ENCODE measurements around the gene BCOR. TPM values are rescaled to one million over a fixed set of nuclear protein-coding genes. Genes with fewer than 3 reads are reported as not detected.

BCOR gene
- total RNA-seq, 2 experiments from 2014 or later, result 48.0 to 64.3 TPM

GRCh38 chrX:40108959-40109287 lies 11.2 kb upstream of the BCOR start:
- ChIA-PET CTCF (ENCODE audit: unreplicated experiment) (no interaction called here), POLR2A (no interaction called here)
- Histone ChIP-seq H3K4me2 (ENCODE audit: low read length) (peak overlapping the region; percentile 90), H3K4me3 (ENCODE audit: low read depth, low read length, poor library complexity, severe bottlenecking) (peak overlapping the region; percentile 69), H3K9me3 (ENCODE audit: low read length) (no peaks in the 10 kb centered on the region), H3K79me2 (ENCODE audit: insufficient read depth, low read depth, low read length) (no peaks in the 10 kb centered on the region), H2AFZ (ENCODE audit: low read length) (peak overlapping the region; percentile 25; the same call in 1 of the 2 replicates), H3K4me1 (ENCODE audit: insufficient read depth, low read length, poor library complexity, severe bottlenecking) (peaks cover 47% of the 10 kb centered on the region), H3K9me2 (ENCODE audit: insufficient read depth, low read length) (no peaks in the 10 kb centered on the region), H3K27ac (ENCODE audit: low read depth, low read length, poor library complexity, severe bottlenecking) (peak overlapping the region; percentile 30), H4K20me1 (ENCODE audit: insufficient read depth, low read length) (no peaks in the 10 kb centered on the region), H3K36me3 (ENCODE audit: insufficient read depth, low read length) (no peaks in the 10 kb centered on the region)
- intact Hi-C loops (cut with micrococcal nuclease; ENCODE audit: unreplicated experiment), result no loop called here
- peak; percentile 41 for DNase-seq (ENCODE audit: low spot score)
- TF ChIP-seq EZH2phosphoT487 (IDR thresholded peaks at IDR 0.05; ENCODE audit: borderline replicate concordance, low read depth, low read length) (no peak), CTCF (conservative IDR thresholded peaks at IDR 0.05; ENCODE audit: low read length) (no peak)
- BruUV-seq (replicated peaks), result no TSS peak

GRCh38 chrX:40108162-40108958 lies 10.6 kb upstream of the BCOR start:
- Histone ChIP-seq H3K9me3 (ENCODE audit: low read length) (no peaks in the 10 kb centered on the region), H3K4me2 (ENCODE audit: low read length) (peak overlapping the region; percentile 90), H3K4me1 (ENCODE audit: insufficient read depth, low read length, poor library complexity, severe bottlenecking) (peaks cover 51% of the 10 kb centered on the region), H2AFZ (ENCODE audit: low read length) (no peak overlapping the region), H4K20me1 (ENCODE audit: insufficient read depth, low read length) (no peaks in the 10 kb centered on the region), H3K79me2 (ENCODE audit: insufficient read depth, low read depth, low read length) (no peaks in the 10 kb centered on the region), H3K36me3 (ENCODE audit: insufficient read depth, low read length) (no peaks in the 10 kb centered on the region), H3K9me2 (ENCODE audit: insufficient read depth, low read length) (no peaks in the 10 kb centered on the region), H3K27ac (ENCODE audit: low read depth, low read length, poor library complexity, severe bottlenecking) (peak overlapping the region; percentile 30), H3K4me3 (ENCODE audit: low read depth, low read length, poor library complexity, severe bottlenecking) (peak overlapping the region; percentile 69)
- no peak for DNase-seq (ENCODE audit: low spot score)
- no TSS peak for BruUV-seq (replicated peaks)
- ChIA-PET POLR2A (no interaction called here), CTCF (ENCODE audit: unreplicated experiment) (interaction anchor here (0.5 kb wide), 1 partner anchor 111 kb away, joined by 3 read pairs; no protein-coding TSS in a partner anchor)
- TF ChIP-seq EZH2phosphoT487 (IDR thresholded peaks at IDR 0.05; ENCODE audit: borderline replicate concordance, low read depth, low read length) (no peak), CTCF (conservative IDR thresholded peaks at IDR 0.05; ENCODE audit: low read length) (no peak)
- intact Hi-C loops (cut with micrococcal nuclease; ENCODE audit: unreplicated experiment), result no loop called here
